Subcutaneous adipose tissue (tissue), 4 donors: ENCODE results near the gene DIAPH3. TPM values are rescaled to one million over a fixed set of nuclear protein-coding genes. Genes with fewer than 3 reads are reported as not detected.

ENCODE experiments used
- total RNA-seq, 4 donors: library from RNA; depleted of rRNA; stranded (reverse); fragments of >200 nt; gene quantifications; one replicate each; pipeline ENCODE4 v1.1.0, GENCODE V29; 2016
- TF ChIP-seq, protein P1 (sequence below): fragments of 450-650 bp; IDR thresholded peaks from one replicate; pipeline ENCODE4 v1.5.1; 2016; ENCODE audit warnings: low read depth, mild to moderate bottlenecking, control low read depth, antibody characterized with exemption, moderate library complexity

DIAPH3 gene
- total RNA-seq, 4 donors from 2014 or later, result 0.38 to 1.5 (median 0.66) TPM; not detected in 1

DNA sequence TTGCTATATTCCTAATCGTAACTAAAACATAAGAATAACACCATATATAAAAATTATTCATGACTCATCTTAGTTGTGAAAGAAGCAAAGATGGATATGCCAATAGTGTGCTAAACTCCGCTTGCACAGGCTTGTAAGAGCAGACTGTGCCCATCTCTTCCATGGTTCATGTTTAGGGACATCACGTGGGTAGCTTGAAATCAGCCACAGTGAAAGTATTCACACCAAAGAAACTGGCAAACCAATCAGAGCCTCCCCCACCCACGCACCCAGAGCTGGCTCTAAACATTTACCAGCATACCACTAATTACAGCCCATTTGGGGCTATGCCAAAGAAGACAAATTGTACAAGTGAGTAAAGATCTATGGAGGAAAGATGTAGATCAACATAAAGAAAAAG lies 147.5 kb downstream of the DIAPH3 start:
- TF ChIP-seq, protein P1, sequence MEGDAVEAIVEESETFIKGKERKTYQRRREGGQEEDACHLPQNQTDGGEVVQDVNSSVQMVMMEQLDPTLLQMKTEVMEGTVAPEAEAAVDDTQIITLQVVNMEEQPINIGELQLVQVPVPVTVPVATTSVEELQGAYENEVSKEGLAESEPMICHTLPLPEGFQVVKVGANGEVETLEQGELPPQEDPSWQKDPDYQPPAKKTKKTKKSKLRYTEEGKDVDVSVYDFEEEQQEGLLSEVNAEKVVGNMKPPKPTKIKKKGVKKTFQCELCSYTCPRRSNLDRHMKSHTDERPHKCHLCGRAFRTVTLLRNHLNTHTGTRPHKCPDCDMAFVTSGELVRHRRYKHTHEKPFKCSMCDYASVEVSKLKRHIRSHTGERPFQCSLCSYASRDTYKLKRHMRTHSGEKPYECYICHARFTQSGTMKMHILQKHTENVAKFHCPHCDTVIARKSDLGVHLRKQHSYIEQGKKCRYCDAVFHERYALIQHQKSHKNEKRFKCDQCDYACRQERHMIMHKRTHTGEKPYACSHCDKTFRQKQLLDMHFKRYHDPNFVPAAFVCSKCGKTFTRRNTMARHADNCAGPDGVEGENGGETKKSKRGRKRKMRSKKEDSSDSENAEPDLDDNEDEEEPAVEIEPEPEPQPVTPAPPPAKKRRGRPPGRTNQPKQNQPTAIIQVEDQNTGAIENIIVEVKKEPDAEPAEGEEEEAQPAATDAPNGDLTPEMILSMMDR, result no peak

DNA sequence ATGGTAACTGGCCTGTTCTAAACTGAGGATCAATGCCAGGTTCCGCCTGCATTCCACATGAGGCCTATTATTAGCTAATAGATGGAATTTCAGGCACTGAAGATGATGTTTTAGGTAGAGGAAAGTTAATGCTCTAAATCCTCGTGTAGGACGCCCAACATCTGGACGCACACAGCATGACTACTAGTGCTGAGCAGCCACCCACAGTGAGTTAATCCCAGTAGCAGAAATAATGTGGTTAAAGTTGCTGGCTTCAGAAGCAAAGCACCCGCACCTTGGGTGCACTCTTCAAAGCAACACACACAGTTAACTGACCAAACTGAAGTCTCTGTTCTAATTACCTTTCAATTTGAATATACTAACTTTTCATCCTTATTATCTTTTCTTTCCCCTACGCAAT lies 150.6 kb downstream of the DIAPH3 start:
- TF ChIP-seq, protein P1, result no peak

DNA sequence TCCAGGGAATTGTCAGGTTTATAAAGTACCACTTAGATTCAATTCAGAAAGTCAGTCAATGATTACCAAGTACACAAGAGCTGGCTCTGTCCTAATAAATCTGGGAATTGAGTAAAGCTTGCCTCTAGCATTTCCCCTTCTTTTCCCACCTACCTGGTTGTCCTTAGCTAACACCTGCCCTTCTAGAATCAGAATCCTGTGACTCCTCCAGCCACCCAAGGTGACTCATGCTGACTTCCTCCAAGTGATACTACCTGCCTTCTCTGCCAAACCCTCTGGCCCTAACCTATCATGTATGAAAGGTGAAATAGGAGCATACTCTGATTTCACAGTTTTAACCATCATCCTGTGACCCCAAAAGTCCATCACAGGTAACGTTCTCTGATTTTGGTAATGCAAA lies 151.2 kb downstream of the DIAPH3 start:
- TF ChIP-seq, protein P1, result no peak

DNA sequence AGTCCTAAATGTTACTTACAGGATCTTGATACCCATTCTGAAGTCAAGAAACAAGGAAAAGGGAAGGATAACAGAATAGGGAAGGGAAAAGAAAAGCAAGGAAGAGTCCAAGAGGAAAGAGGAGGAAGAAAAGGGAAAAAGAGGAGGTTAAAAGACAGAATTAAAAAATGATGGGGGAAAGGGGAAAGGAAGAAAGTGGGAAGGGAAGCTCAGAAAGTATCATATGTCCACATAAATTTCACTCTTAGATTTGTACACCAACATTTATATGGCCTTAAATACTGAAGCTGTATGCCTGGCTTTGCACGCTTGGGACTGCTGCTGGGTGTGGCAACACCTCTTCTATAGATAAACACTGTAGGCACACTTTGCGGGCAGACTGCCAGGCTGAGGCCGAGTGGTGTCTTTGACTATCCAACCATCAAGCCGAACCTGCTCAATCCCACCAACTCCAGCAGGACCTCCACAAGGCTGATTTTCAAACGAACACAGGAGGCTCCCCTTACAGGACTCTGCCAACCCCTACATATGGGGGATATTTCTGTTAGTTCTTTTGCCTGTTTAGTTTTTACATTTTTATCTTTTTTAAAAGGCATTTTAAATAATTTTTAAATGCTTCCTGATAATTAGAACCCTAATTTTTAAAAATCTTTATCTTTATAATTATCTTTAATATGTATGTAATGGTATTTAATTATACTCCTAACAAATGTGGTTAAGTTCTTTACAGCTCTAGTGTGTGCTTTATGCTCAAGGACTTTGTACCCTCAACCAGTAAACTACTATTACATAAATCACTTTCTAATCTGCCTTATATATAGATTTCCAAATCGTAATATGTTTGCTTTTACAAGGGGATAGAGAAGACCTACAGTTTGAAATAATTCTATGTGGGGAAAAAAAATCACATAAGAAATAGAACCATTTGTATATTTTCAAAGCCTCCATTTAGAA lies 154.2 kb downstream of the DIAPH3 start:
- TF ChIP-seq, protein P1, result no peak

DNA sequence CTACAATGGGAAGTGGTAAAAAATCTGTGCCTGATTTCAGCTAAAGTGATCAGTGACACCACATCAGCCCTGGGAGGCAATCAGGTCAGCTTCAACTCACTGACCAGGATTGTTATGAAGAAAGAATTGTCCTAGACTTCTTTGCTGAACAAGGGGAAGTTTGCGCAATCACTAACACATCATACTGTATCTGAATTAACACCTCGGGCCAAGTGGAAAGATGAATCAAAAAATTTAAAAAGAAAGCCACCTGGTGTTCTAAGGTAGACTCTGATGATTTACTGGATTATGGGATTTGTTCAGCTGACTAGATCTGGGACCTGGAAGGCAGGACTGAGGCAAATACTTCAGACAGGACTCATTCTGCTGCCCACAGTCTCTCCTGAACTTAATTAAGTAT lies 161.8 kb downstream of the DIAPH3 start:
- TF ChIP-seq, protein P1, result no peak

DNA sequence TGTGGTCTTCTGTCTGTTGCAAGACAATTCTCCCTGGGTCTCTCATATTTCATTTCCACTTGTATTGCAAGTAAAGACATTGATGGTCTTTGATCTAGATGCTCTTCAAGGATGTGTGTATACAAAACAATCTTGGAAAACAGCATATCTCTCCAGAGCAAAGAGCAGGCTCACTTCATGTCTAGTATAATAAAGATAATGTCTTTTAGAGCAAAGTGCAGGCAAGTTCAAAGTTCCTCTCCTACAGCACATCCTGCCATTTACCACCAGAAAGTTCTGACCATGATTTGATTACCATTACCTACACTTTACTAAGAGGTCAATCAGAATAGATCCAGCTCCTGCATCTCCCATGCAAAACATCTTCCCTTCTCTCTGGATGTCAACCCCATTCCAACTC lies 162.8 kb downstream of the DIAPH3 start:
- TF ChIP-seq, protein P1, result no peak

DNA sequence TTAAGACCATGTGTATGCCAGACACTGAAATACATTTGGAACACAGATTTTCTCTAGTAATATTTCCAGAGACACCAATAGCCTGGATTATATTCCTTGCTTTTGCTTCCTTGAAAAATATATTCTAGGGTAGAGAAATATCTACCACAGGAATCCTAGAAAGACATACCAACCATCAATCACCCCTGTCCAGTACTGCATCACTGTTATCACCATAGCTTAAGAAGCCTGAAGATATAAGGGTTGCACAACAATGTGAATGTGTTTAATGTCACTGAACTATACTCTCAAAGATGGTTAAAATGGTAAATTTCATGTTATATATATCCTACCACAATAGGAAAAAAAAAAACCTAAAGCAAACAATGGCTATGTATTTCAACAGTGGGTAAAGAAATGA lies 163.6 kb downstream of the DIAPH3 start:
- TF ChIP-seq, protein P1, result no peak
